ENCODE results near the gene TMEM223.
A peak's percentile ranks its signal among the peaks of the same experiment; 100 is the strongest.

The TMEM223 gene

GRCh38 chr11:62786318-62787004, 5.3 kb downstream of the TMEM223 start (continued):
- peak; percentile 66 for TF ChIP-seq PRDM10 (tag by site-specific recombination; IDR thresholded peaks at IDR 0.05)
- TF ChIP-seq ZNF664 (tag by site-specific recombination; IDR thresholded peaks at IDR 0.05), result no peak
- peak; percentile 53 for TF ChIP-seq PATZ1 (tag by site-specific recombination; IDR thresholded peaks at IDR 0.05)
- 0 out of 2 replicates have a peak, but pooled peaks have one; percentile 11 for TF ChIP-seq KLF8 (tag by site-specific recombination; IDR thresholded peaks at IDR 0.05)
- peak; percentile 98 for TF ChIP-seq ZNF223 (tag by site-specific recombination; IDR thresholded peaks at IDR 0.05)
- no peak for TF ChIP-seq ZNF404 (tag by site-specific recombination; IDR thresholded peaks at IDR 0.05)
- peak; percentile 41; the same call in 1 of the 2 replicates for TF ChIP-seq KLF16 (tag by site-specific recombination; IDR thresholded peaks at IDR 0.05)
- peak; percentile 40 for TF ChIP-seq ZFHX2 (tag by site-specific recombination; conservative IDR thresholded peaks at IDR 0.05)

- H3K27ac ChIP-seq (ENCODE audit: extremely low read depth, low read depth, low read length), result no peak overlapping the region
- H3K36me3 ChIP-seq (ENCODE audit: control insufficient read depth in 2 of 2, insufficient read depth in 1 of 2, low read length in 2 of 2), result peaks cover 0 to 42% of the 10 kb centered on the region in 2 experiments; a peak in 2 of 3 replicates
- ChIA-PET CTCF (no interaction called here), POLR2A (no interaction called here)
- H3K4me3 ChIP-seq (ENCODE audit: low read depth, low read length), result no peak overlapping the region
- no peaks in the 10 kb centered on the region for H3K9me3 ChIP-seq (ENCODE audit: control insufficient read depth, insufficient read depth, low read depth, low read length)
- TF ChIP-seq ZNF670 (tag by site-specific recombination; IDR thresholded peaks at IDR 0.05; ENCODE audit: low read depth), result no peak
- no peak for TF ChIP-seq ZBTB49 (tag by site-specific recombination; IDR thresholded peaks at IDR 0.05; ENCODE audit: low read depth)
- no peak for TF ChIP-seq ZNF558 (tag by site-specific recombination; IDR thresholded peaks at IDR 0.05)
- TF ChIP-seq ZNF239 (tag by site-specific recombination; IDR thresholded peaks at IDR 0.05), result no peak
- TF ChIP-seq ZNF776 (tag by site-specific recombination; IDR thresholded peaks at IDR 0.05; ENCODE audit: borderline replicate concordance), result no peak
- no peak for TF ChIP-seq ZNF623 (tag by site-specific recombination; IDR thresholded peaks at IDR 0.05)
- no peak for TF ChIP-seq INSM2 (tag by site-specific recombination; IDR thresholded peaks at IDR 0.05)
- TF ChIP-seq ZNF426 (tag by site-specific recombination; IDR thresholded peaks at IDR 0.05), result no peak
- TF ChIP-seq ZNF26 (tag by site-specific recombination; IDR thresholded peaks at IDR 0.05), result no peak
- TF ChIP-seq ZXDB (tag by site-specific recombination; IDR thresholded peaks at IDR 0.05), result no peak
- TF ChIP-seq ZNF280C (tag by site-specific recombination; IDR thresholded peaks at IDR 0.05), result no peak
- H3K4me1 ChIP-seq (ENCODE audit: control insufficient read depth, insufficient read depth, low read length), result no peaks in the 10 kb centered on the region
These were observed 9.1 kb downstream of the TMEM223 start for GRCh38 chr11:62782753-62783152.
